GM15510 (cell line): Measurements from ENCODE around the gene ABO.

ENCODE experiments used
- POLR2A ChIP-seq: IDR thresholded peaks from 3 replicates; pipeline ENCODE4 v1.6.1; 2011; ENCODE audit warnings: borderline replicate concordance; ENCODE audit not compliant: insufficient read length; ENCODE audit errors: extremely low read depth

The ABO gene

GRCh38 chr9:133303266-133304157 lies 28.5 kb upstream of the ABO start:
- TF ChIP-seq POLR2A: no peak

- TF ChIP-seq POLR2A: no peak
Observed at GRCh38 chr9:133301253-133302230, 26.5 kb upstream of the ABO start.

GRCh38 chr9:133294257-133294656 lies 19.3 kb upstream of the ABO start:
- TF ChIP-seq POLR2A: no peak

- TF ChIP-seq POLR2A: no peak
Observed at GRCh38 chr9:133290751-133291302, 15.8 kb upstream of the ABO start.

GRCh38 chr9:133286523-133286922 lies 11.5 kb upstream of the ABO start:
- TF ChIP-seq POLR2A: no peak

- no peak for TF ChIP-seq POLR2A
Observed at GRCh38 chr9:133285252-133285775, 10.3 kb upstream of the ABO start.

GRCh38 chr9:133284362-133284761 lies 9.4 kb upstream of the ABO start:
- no peak for TF ChIP-seq POLR2A

- TF ChIP-seq POLR2A: no peak
Observed at GRCh38 chr9:133282464-133283238, 7.7 kb upstream of the ABO start.

- no peak for TF ChIP-seq POLR2A
Observed at GRCh38 chr9:133280392-133280791, 5.4 kb upstream of the ABO start.

- no peak for TF ChIP-seq POLR2A
Observed at GRCh38 chr9:133278161-133279114, 3.4 kb upstream of the ABO start.

GRCh38 chr9:133277467-133277866 lies 2.5 kb upstream of the ABO start:
- no peak for TF ChIP-seq POLR2A

GRCh38 chr9:133276923-133277322 lies 1.9 kb upstream of the ABO start:
- TF ChIP-seq POLR2A: no peak
